Chondrocyte (in vitro differentiated cells): ENCODE data around the gene RERE. TPM values are rescaled to one million over a fixed set of nuclear protein-coding genes. Genes with fewer than 3 reads are reported as not detected.
A peak's percentile ranks its signal among the peaks of the same experiment; 100 is the strongest.
"Not testable (repeated sequence)": the region's sequence is repeated elsewhere in the genome, so short reads cannot be mapped to it uniquely, and the experiment has no call there.

Source experiments
- DNase-seq: peaks from one replicate; pipeline ENCODE4 v3.0.0; 2021; ENCODE audit warnings: mixed read lengths, low spot score
- H3K27ac Mint-ChIP-seq: one replicate; pipeline ENCODE4 v1.8.0; 2021; ENCODE audit warnings: mild to moderate bottlenecking, moderate library complexity, mixed read lengths; ENCODE audit not compliant: unreplicated experiment
- H3K27me3 Mint-ChIP-seq: 2 replicates; pipeline ENCODE4 v1.8.0; 2021; ENCODE audit warnings: low read depth, mixed read lengths
- H3K36me3 Mint-ChIP-seq: 2 replicates; pipeline ENCODE4 v1.8.0; 2021; ENCODE audit warnings: low read depth, mixed read lengths
- H3K4me1 Mint-ChIP-seq: 2 replicates; pipeline ENCODE4 v1.8.0; 2021; ENCODE audit warnings: low read depth, mild to moderate bottlenecking, mixed read lengths
- H3K4me3 Mint-ChIP-seq: one replicate; pipeline ENCODE4 v1.8.0; 2021; ENCODE audit warnings: mild to moderate bottlenecking, moderate library complexity, mixed read lengths; ENCODE audit not compliant: unreplicated experiment
- H3K9me3 Mint-ChIP-seq: 2 replicates; pipeline ENCODE4 v1.8.0; 2021; ENCODE audit warnings: low read depth, mixed read lengths
- total RNA-seq: library from RNA; stranded (reverse); gene quantifications from 3 replicates; pipeline ENCODE4 v1.2.1, GENCODE V29; 2021
- TF ChIP-seq, protein P1 (sequence below): fragments of 200-600 bp; sonication (generic); IDR thresholded peaks from 2 replicates; pipeline ENCODE4 v1.5.0; 2021; ENCODE audit warnings: antibody characterized with exemption, mild to moderate bottlenecking, moderate library complexity

RERE gene
- total RNA-seq, 1 donor from 2014 or later, result 64.9 TPM

DNA sequence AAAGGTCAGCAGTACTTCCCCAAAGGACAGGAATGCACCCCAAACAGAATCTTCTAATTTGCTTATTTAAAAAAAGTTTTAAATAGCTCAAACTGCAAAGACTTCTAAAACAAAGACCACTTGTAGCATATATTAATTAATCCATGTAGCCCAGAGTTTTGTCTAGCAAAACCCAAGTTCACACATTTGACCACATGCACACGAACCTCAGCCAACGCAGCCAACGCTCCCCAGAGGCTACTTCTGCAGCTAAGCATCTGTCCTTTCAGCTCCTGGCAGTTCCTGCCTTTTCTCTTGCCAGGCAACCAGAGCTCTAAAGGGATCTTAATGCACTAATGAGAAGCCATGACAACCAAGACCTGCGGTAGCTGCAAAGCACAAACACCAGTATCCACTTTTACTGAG, 89.6 kb downstream of the RERE start:
- H3K27ac Mint-ChIP-seq, result no peak overlapping the region
- DNase-seq, result no peak
- peaks cover 12% of the 10 kb centered on the region for H3K9me3 Mint-ChIP-seq
- no peaks in the 10 kb centered on the region for H3K27me3 Mint-ChIP-seq
- TF ChIP-seq, protein P1, sequence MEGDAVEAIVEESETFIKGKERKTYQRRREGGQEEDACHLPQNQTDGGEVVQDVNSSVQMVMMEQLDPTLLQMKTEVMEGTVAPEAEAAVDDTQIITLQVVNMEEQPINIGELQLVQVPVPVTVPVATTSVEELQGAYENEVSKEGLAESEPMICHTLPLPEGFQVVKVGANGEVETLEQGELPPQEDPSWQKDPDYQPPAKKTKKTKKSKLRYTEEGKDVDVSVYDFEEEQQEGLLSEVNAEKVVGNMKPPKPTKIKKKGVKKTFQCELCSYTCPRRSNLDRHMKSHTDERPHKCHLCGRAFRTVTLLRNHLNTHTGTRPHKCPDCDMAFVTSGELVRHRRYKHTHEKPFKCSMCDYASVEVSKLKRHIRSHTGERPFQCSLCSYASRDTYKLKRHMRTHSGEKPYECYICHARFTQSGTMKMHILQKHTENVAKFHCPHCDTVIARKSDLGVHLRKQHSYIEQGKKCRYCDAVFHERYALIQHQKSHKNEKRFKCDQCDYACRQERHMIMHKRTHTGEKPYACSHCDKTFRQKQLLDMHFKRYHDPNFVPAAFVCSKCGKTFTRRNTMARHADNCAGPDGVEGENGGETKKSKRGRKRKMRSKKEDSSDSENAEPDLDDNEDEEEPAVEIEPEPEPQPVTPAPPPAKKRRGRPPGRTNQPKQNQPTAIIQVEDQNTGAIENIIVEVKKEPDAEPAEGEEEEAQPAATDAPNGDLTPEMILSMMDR, result no peak
- peaks cover 10% of the 10 kb centered on the region for H3K36me3 Mint-ChIP-seq
- peaks cover 3% of the 10 kb centered on the region for H3K4me1 Mint-ChIP-seq
- H3K4me3 Mint-ChIP-seq, result no peak overlapping the region

GRCh38 chr1:8727316-8727715, 90.1 kb downstream of the RERE start:
- DNase-seq, H3K4me1 Mint-ChIP-seq, H3K27me3 Mint-ChIP-seq, H3K27ac Mint-ChIP-seq, H3K4me3 Mint-ChIP-seq, H3K36me3 Mint-ChIP-seq: not testable (repeated sequence)
- H3K9me3 Mint-ChIP-seq, result peaks cover 11% of the 10 kb centered on the region

- not testable (repeated sequence) for H3K27me3 Mint-ChIP-seq, H3K4me3 Mint-ChIP-seq, H3K36me3 Mint-ChIP-seq, H3K4me1 Mint-ChIP-seq, H3K27ac Mint-ChIP-seq, H3K9me3 Mint-ChIP-seq, DNase-seq
- TF ChIP-seq, protein P1, result peak; percentile 45
These were observed 90.6 kb downstream of the RERE start for GRCh38 chr1:8726801-8727186.

- TF ChIP-seq, protein P1, result no peak
- Mint-ChIP-seq H3K4me1 (peaks cover 3% of the 10 kb centered on the region), H3K4me3 (no peak overlapping the region), H3K36me3 (no peaks in the 10 kb centered on the region), H3K27ac (no peak overlapping the region), H3K9me3 (no peaks in the 10 kb centered on the region), H3K27me3 (no peaks in the 10 kb centered on the region)
- no peak for DNase-seq
These were observed 94.4 kb downstream of the RERE start for GRCh38 chr1:8723010-8723409.

DNA sequence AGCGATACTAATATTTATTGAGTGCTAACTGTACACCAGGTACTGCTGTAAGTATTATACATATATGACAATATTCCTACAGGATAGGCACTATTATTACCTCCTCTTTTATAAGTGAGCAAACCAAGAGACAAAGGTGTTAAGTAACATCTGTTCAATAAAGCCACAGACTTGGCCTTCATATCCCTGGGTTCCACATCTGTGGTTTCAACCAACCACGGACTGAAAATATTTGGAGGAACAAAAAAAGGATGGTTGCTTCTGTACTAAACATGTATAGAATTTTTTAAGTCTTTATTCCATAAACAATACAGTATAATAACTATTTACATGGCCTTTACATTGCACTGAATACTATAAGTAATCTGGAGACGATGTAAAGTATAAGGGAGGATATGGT, 95.1 kb downstream of the RERE start:
- no peak overlapping the region for H3K4me3 Mint-ChIP-seq

More for the DNA sequence above, 95.1 kb downstream of the RERE start:
- peaks cover 6% of the 10 kb centered on the region for H3K4me1 Mint-ChIP-seq
- TF ChIP-seq, protein P1, result no peak
- no peaks in the 10 kb centered on the region for H3K36me3 Mint-ChIP-seq
- H3K27ac Mint-ChIP-seq, result no peak overlapping the region
- no peaks in the 10 kb centered on the region for H3K27me3 Mint-ChIP-seq
- DNase-seq, result no peak
- H3K9me3 Mint-ChIP-seq, result no peaks in the 10 kb centered on the region
